Measurements from ENCODE around the gene GRN.
"Not testable (repeated sequence)": the region's sequence is repeated elsewhere in the genome, so short reads cannot be mapped to it uniquely, and the experiment has no call there.

GRN gene

GRCh38 chr17:44385287-44386181 is 40.4 kb downstream of the GRN start:
- Histone ChIP-seq H3K27ac (ENCODE audit: low read depth, low read length) (no peak overlapping the region), H3K4me3 (ENCODE audit: low read depth, low read length) (peak overlapping the region; percentile 74), H3K79me2 (ENCODE audit: control insufficient read depth, insufficient read depth, low read length, unreplicated experiment) (no peaks in the 10 kb centered on the region)

GRCh38 chr17:44386182-44386525 is 41.1 kb downstream of the GRN start:
- H3K36me3 ChIP-seq (ENCODE audit: insufficient read depth, low read length) = no peaks in the 10 kb centered on the region
- peaks cover 38% of the 10 kb centered on the region for H3K27me3 ChIP-seq (ENCODE audit: insufficient read depth, low read length)
- H3K79me2 ChIP-seq (ENCODE audit: control insufficient read depth, insufficient read depth, low read length, unreplicated experiment) = no peaks in the 10 kb centered on the region
- H3K27ac ChIP-seq (ENCODE audit: low read depth, low read length) = no peak overlapping the region
- no peak overlapping the region for H2AFZ ChIP-seq (ENCODE audit: low read length, unreplicated experiment)
- no peaks in the 10 kb centered on the region for H3K4me1 ChIP-seq (ENCODE audit: control insufficient read depth, insufficient read depth, low read length, unreplicated experiment)
- H3K4me3 ChIP-seq (ENCODE audit: low read depth, low read length) = peak overlapping the region; percentile 74

More at GRCh38 chr17:44385287-44386181, 40.4 kb downstream of the GRN start:
- Histone ChIP-seq H3K27me3 (ENCODE audit: insufficient read depth, low read length) (peaks cover 38% of the 10 kb centered on the region), H2AFZ (ENCODE audit: low read length, unreplicated experiment) (peak overlapping the region; percentile 77), H3K4me1 (ENCODE audit: control insufficient read depth, insufficient read depth, low read length, unreplicated experiment) (no peaks in the 10 kb centered on the region), H3K36me3 (ENCODE audit: insufficient read depth, low read length) (no peaks in the 10 kb centered on the region)

- H3K36me3 ChIP-seq (ENCODE audit: insufficient read depth, low read length) = no peaks in the 10 kb centered on the region
- no peaks in the 10 kb centered on the region for H3K79me2 ChIP-seq (ENCODE audit: control insufficient read depth, insufficient read depth, low read length, unreplicated experiment)
- H3K4me3 ChIP-seq (ENCODE audit: low read depth, low read length) = no peak overlapping the region
- H2AFZ ChIP-seq (ENCODE audit: low read length, unreplicated experiment) = no peak overlapping the region
- H3K27me3 ChIP-seq (ENCODE audit: insufficient read depth, low read length) = peaks cover 34% of the 10 kb centered on the region
- no peak overlapping the region for H3K27ac ChIP-seq (ENCODE audit: low read depth, low read length)
- H3K4me1 ChIP-seq (ENCODE audit: control insufficient read depth, insufficient read depth, low read length, unreplicated experiment) = no peaks in the 10 kb centered on the region
Observed at GRCh38 chr17:44387804-44388203, 42.7 kb downstream of the GRN start.

- Histone ChIP-seq H3K27me3 (ENCODE audit: insufficient read depth, low read length) (peaks cover 20% of the 10 kb centered on the region), H3K36me3 (ENCODE audit: insufficient read depth, low read length) (no peaks in the 10 kb centered on the region), H3K79me2 (ENCODE audit: control insufficient read depth, insufficient read depth, low read length, unreplicated experiment) (no peaks in the 10 kb centered on the region), H3K27ac (ENCODE audit: low read depth, low read length) (no peak within 1 kb of the TSS), H2AFZ (ENCODE audit: low read length, unreplicated experiment) (no peak within 1 kb of the TSS), H3K4me3 (ENCODE audit: low read depth, low read length) (no peak within 1 kb of the TSS), H3K4me1 (ENCODE audit: control insufficient read depth, insufficient read depth, low read length, unreplicated experiment) (no peaks in the 10 kb centered on the region)
Observed at GRCh38 chr17:44389281-44389680, 44.2 kb downstream of the GRN start, which contains the start of gene ITGA2B. Gene ITGA2B (minus strand): TSS chr17:44389649. CDS start chr17:44389473, 176 bp downstream.

GRCh38 chr17:44389723-44390202 is 44.7 kb downstream of the GRN start:
- Histone ChIP-seq H3K4me1 (ENCODE audit: control insufficient read depth, insufficient read depth, low read length, unreplicated experiment) (no peaks in the 10 kb centered on the region), H3K4me3 (ENCODE audit: low read depth, low read length) (no peak overlapping the region), H2AFZ (ENCODE audit: low read length, unreplicated experiment) (no peak overlapping the region), H3K27me3 (ENCODE audit: insufficient read depth, low read length) (peaks cover 16% of the 10 kb centered on the region), H3K27ac (ENCODE audit: low read depth, low read length) (no peak overlapping the region), H3K36me3 (ENCODE audit: insufficient read depth, low read length) (no peaks in the 10 kb centered on the region), H3K79me2 (ENCODE audit: control insufficient read depth, insufficient read depth, low read length, unreplicated experiment) (no peaks in the 10 kb centered on the region)

DNA sequence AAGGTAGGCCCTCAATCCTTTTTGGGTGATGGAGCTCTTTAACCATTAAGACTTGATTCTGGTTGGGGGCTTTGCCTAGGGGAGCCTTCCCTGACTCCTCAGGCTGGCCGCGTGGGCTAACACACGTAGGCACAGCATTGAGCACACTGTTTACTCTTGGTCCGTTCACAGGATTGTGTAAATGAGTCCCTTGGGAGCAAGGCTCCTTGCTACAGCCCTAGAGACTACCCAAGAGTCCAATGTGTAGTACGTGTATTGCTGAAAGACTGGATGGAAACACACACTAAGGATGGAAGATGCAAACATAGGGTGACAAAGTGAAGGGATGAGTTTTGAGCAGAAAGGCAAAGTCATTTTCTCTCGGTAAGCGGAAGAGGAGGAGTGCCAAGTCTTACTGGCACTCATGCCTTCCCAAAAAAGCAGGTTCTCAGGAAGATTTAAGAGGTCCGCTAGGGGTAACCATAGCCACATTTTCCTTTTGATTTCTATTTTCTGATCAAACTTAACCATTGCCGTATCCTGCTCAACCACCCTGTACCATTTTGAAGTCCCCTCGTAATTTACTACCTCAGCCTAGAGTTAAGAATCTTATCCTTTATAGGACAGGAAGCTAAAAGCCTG is 45.3 kb downstream of the GRN start:
- H3K27ac ChIP-seq (ENCODE audit: low read depth, low read length) = no peak overlapping the region
- H3K27me3 ChIP-seq (ENCODE audit: insufficient read depth, low read length) = peaks cover 15% of the 10 kb centered on the region
- H3K36me3 ChIP-seq (ENCODE audit: insufficient read depth, low read length) = no peaks in the 10 kb centered on the region
- no peaks in the 10 kb centered on the region for H3K4me1 ChIP-seq (ENCODE audit: control insufficient read depth, insufficient read depth, low read length, unreplicated experiment)
- H2AFZ ChIP-seq (ENCODE audit: low read length, unreplicated experiment) = no peak overlapping the region
- H3K79me2 ChIP-seq (ENCODE audit: control insufficient read depth, insufficient read depth, low read length, unreplicated experiment) = no peaks in the 10 kb centered on the region
- no peak overlapping the region for H3K4me3 ChIP-seq (ENCODE audit: low read depth, low read length)

GRCh38 chr17:44394112-44394511 is 49.0 kb downstream of the GRN start:
- not testable (repeated sequence) for H3K27me3 ChIP-seq (ENCODE audit: insufficient read depth, low read length); H3K4me1 ChIP-seq (ENCODE audit: control insufficient read depth, insufficient read depth, low read length, unreplicated experiment); H2AFZ ChIP-seq (ENCODE audit: low read length, unreplicated experiment); H3K36me3 ChIP-seq (ENCODE audit: insufficient read depth, low read length); H3K79me2 ChIP-seq (ENCODE audit: control insufficient read depth, insufficient read depth, low read length, unreplicated experiment); H3K27ac ChIP-seq (ENCODE audit: low read depth, low read length); H3K4me3 ChIP-seq (ENCODE audit: low read depth, low read length)

- H3K79me2 ChIP-seq (ENCODE audit: control insufficient read depth, insufficient read depth, low read length, unreplicated experiment) = no peaks in the 10 kb centered on the region
- H3K27me3 ChIP-seq (ENCODE audit: insufficient read depth, low read length) = no peaks in the 10 kb centered on the region
- H3K4me3 ChIP-seq (ENCODE audit: low read depth, low read length) = no peak overlapping the region
- no peak overlapping the region for H2AFZ ChIP-seq (ENCODE audit: low read length, unreplicated experiment)
- no peak overlapping the region for H3K27ac ChIP-seq (ENCODE audit: low read depth, low read length)
- 0 out of 2 replicates have a peak, but pooled peaks cover 5% of the 10 kb centered on the region for H3K36me3 ChIP-seq (ENCODE audit: insufficient read depth, low read length)
- H3K4me1 ChIP-seq (ENCODE audit: control insufficient read depth, insufficient read depth, low read length, unreplicated experiment) = no peaks in the 10 kb centered on the region
Observed at GRCh38 chr17:44394833-44395232, 49.7 kb downstream of the GRN start.

- Histone ChIP-seq H2AFZ (ENCODE audit: low read length, unreplicated experiment) (no peak overlapping the region), H3K27me3 (ENCODE audit: insufficient read depth, low read length) (no peaks in the 10 kb centered on the region), H3K27ac (ENCODE audit: low read depth, low read length) (no peak overlapping the region), H3K4me3 (ENCODE audit: low read depth, low read length) (no peak overlapping the region), H3K36me3 (ENCODE audit: insufficient read depth, low read length) (0 out of 2 replicates have a peak, but pooled peaks cover 13% of the 10 kb centered on the region), H3K4me1 (ENCODE audit: control insufficient read depth, insufficient read depth, low read length, unreplicated experiment) (no peaks in the 10 kb centered on the region), H3K79me2 (ENCODE audit: control insufficient read depth, insufficient read depth, low read length, unreplicated experiment) (no peaks in the 10 kb centered on the region)
Observed at GRCh38 chr17:44396946-44397345, 51.8 kb downstream of the GRN start.

DNA sequence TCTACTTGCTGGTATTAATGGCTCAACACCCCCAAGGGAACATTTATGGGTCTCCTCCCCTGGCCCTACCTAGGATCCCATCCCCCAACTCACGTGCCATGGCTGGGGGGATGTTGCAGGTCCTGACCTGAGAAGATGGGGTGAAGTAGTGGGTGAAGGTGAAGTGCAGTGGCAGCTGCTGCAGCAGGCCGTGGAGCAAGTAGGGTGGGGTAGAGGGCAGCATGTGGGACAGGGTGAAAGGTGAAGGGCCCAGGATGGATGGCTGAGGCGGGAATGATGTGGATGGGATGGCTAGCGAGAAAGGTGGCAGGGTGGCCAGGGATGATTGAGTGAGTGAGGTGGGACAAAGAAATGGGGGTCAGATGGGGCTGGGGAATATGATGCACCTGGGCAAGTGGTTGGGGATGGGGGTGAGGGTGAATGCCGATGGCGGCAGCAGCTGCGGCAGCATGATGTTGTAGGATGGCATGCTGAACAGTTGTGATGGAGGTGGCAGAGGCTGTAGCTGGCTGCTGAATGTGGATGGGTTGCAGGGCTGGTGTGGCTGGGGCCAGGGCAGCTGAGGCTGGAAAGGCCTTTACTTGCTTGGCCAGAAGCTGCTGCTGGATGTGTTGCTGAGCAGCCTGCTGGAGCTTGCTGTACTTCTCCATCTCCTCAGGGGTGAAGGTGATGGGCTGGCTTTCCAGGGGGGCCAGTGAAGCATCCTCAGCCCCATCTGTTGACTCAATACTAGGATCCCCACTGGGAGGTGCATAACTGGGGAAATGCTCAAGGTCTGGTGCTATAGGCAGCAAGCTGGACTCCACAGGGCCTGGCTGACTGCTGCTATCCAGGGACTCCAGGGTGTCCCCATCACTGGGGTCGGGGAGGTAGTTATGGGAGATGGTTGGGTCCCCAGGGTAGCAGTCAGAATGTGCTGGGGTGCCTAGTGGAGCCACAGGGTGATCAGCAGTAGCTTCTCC is 52.7 kb downstream of the GRN start:
- Histone ChIP-seq H3K36me3 (ENCODE audit: insufficient read depth, low read length) (0 out of 2 replicates have a peak, but pooled peaks cover 13% of the 10 kb centered on the region), H3K4me3 (ENCODE audit: low read depth, low read length) (no peak overlapping the region), H3K27ac (ENCODE audit: low read depth, low read length) (no peak overlapping the region), H3K27me3 (ENCODE audit: insufficient read depth, low read length) (no peaks in the 10 kb centered on the region), H3K4me1 (ENCODE audit: control insufficient read depth, insufficient read depth, low read length, unreplicated experiment) (no peaks in the 10 kb centered on the region), H2AFZ (ENCODE audit: low read length, unreplicated experiment) (no peak overlapping the region), H3K79me2 (ENCODE audit: control insufficient read depth, insufficient read depth, low read length, unreplicated experiment) (no peaks in the 10 kb centered on the region)
